DMS153 (cell line): ENCODE results near the gene MLXIPL.
A peak's percentile ranks its signal among the peaks of the same experiment; 100 is the strongest.
"Not testable (repeated sequence)": the region's sequence is repeated elsewhere in the genome, so short reads cannot be mapped to it uniquely, and the experiment has no call there.

Experiments
- DNase-seq: peaks from one replicate; lab custom pipeline; 2025; lab: John Stamatoyannopoulos, UW

MLXIPL gene, protein sequence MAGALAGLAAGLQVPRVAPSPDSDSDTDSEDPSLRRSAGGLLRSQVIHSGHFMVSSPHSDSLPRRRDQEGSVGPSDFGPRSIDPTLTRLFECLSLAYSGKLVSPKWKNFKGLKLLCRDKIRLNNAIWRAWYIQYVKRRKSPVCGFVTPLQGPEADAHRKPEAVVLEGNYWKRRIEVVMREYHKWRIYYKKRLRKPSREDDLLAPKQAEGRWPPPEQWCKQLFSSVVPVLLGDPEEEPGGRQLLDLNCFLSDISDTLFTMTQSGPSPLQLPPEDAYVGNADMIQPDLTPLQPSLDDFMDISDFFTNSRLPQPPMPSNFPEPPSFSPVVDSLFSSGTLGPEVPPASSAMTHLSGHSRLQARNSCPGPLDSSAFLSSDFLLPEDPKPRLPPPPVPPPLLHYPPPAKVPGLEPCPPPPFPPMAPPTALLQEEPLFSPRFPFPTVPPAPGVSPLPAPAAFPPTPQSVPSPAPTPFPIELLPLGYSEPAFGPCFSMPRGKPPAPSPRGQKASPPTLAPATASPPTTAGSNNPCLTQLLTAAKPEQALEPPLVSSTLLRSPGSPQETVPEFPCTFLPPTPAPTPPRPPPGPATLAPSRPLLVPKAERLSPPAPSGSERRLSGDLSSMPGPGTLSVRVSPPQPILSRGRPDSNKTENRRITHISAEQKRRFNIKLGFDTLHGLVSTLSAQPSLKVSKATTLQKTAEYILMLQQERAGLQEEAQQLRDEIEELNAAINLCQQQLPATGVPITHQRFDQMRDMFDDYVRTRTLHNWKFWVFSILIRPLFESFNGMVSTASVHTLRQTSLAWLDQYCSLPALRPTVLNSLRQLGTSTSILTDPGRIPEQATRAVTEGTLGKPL

DNA sequence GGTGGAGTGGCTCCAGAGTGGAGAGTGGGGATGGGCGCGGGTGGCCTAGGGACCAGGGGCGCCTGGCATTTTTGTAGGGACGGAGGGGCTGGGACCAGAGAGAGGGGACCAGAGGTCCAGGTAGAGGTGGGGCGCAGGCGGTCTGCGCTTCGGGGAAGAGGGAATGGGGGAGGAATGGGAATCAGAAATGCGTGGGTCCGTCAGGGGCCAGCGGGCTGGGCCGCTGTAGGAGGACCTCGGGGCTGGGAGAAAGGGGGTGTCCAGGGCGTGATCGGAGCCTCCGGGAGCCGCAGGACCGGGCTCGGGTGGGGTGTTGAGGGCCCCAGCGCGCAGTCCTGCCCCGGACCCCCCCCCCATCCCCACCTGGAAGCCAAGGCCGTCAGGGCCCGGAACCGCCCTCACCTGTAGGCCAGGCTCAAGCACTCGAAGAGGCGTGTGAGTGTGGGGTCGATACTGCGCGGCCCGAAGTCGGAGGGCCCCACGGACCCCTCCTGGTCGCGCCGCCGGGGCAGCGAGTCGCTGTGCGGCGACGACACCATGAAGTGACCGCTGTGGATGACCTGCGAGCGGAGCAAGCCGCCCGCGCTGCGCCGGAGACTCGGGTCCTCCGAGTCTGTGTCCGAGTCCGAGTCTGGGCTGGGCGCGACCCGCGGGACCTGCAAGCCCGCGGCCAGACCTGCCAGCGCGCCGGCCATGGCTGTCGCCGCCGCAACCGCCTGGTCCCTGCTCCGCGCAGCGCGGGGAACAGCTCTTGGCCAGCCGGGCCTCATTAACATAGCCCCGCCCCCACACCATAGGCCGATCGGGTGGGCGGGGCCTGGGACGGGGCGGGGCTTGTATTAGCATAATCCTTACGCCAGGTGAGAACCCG is at the start of gene MLXIPL:
Gene MLXIPL (minus strand): TSS at position 725 of the 871 bp plus-strand sequence. CDS start 30 bp downstream, at position 695.
- peak; percentile 71 for DNase-seq

DNA sequence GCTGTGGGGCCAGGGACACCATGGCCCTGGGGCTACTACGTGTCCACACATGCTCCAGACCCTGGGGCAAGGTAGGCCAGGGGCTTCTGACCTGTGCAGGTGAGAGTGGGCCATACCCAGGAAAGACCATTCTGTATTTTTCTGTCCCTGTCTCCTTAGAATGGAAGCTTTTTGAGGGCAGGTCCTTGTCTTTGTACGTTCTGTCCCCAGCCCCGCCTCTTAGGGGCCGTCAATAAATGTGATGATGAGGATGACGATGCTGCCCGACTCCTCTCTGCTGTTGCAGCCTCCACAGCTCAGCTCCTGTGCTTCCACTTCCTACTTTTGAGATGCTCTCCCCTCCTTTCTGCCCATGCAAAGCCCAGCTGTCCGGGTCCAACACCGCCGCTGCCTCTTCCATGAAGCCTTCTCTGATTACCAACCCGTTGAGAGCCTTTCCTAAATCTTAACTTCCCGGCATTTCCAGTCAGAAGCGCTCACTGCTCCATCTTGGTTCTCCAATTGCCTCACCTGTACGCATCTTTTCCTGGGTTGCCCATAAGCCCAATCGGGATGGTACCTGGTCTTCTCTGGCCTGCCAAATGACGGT is 47.6 kb upstream of the MLXIPL start:
- no peak for DNase-seq

DNA sequence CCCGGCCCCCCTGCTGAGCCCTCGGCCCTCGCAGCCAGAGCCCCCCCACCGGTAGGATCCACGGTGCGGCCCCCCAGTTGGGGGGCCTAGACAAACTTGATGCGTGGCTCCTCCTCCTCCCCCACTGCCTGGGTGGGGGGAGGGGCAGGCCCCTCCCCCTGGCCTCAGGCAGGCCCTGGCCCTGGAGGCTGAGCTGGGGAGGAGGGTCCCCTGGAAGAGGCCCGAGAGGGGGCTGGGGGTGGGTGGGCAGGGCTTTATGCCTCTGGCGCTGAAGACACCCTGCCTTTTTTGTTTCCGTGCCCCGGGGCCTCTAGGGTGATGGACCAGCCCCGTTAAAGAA is 47.0 kb upstream of the MLXIPL start:
- no peak for DNase-seq

DNA sequence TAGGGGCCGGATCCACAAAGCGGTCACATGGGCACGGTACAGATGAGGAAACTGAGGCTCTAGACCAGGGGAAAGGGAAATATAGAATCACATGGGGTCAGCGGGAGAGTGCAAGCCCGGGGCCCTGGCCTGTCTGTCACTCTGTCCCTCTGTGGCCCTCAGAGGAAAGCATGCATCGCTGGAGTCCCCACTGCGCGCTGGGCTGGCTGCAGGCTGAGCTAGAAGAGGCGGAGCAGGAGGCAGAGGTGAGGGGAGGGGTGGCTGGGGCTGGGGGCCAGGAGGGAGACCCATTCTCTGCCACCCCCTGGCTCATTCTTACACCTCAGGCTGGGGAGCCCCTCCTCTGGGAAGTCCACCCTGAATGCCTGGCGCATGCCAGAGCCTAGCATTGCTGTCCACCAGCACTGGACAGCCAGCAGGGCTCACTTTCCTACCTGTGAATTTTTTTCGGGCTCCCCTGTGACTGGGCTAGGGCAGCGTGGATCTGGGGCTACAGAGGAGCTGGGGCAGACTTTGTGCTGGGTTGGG is 45.6 kb upstream of the MLXIPL start:
- no peak for DNase-seq

DNA sequence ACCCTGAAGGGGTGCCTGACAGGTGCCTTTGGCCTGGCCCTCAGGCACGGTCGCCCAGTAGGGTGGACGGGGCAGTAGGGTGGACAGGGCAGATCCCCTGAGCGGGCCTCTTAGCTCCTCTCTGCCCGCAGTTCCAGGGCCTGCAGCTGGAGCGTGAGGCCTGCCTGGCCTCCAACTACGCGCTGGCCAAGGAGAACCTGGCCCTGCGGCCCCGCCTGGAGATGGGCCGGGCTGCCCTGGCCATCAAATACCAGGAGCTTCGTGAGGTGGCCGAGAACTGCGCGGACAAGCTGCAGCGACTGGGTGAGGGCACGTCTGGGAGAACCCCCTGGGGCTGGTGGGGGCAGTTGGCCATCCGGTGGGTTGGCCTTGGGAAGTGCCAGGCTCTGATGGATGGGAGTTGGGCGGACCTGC is 45.0 kb upstream of the MLXIPL start:
- DNase-seq = no peak

DNA sequence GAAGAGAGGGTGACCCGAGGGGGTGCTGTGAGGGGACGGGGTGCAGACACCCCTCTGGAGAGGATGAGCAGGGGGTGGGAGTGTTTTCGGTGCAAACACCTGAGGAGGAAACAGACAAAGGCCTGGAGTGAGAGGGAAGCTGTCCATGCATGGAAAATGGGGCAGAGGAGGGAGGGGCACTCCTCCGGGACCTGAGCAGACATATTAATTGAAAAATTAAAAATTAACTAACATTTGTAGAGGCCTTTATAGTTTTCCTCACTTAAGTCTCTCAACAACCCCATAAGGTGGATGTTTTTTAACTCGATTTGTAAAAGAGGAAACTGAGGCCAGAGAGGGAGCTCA is 44.5 kb upstream of the MLXIPL start:
- no peak for DNase-seq

DNA sequence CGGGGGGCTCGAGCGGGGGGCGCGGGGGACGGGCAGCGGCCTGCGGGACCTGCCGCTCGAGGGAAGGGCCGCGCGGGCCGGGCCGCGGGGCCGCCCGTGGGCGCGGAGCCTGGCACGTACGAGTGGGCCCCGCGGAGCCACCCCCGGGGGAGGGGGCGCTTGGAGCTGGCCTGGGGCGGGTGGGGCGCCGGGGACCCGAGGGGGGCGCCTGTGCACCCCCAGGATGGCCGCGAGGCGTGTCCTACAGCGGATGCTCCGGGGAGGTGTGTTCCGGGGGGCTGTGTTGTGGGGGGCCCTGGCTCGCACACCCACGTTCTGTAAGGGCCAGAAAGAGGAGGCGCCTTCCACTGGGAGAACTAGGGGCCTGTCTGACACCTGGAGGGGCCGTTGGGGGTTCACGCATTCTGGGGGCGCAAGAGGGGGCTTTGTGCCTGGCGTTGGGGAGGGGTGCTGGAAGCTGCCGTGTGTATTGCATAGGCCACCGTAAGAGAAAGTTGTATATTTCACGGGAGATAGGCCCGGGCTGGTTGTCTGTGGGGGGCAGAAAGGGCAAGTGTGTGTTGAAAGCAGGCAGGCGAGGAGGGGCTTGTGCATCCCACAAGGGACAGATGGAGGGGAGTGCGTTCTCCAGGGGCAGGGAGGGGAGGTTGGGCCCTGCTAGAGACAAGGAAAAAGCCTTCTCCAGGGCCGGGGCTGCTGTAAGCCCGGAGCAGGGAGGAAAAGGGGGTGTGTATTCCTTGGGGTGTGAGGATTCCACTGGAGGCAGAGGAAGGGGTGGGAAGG is 44.0 kb upstream of the MLXIPL start:
- DNase-seq = no peak

DNA sequence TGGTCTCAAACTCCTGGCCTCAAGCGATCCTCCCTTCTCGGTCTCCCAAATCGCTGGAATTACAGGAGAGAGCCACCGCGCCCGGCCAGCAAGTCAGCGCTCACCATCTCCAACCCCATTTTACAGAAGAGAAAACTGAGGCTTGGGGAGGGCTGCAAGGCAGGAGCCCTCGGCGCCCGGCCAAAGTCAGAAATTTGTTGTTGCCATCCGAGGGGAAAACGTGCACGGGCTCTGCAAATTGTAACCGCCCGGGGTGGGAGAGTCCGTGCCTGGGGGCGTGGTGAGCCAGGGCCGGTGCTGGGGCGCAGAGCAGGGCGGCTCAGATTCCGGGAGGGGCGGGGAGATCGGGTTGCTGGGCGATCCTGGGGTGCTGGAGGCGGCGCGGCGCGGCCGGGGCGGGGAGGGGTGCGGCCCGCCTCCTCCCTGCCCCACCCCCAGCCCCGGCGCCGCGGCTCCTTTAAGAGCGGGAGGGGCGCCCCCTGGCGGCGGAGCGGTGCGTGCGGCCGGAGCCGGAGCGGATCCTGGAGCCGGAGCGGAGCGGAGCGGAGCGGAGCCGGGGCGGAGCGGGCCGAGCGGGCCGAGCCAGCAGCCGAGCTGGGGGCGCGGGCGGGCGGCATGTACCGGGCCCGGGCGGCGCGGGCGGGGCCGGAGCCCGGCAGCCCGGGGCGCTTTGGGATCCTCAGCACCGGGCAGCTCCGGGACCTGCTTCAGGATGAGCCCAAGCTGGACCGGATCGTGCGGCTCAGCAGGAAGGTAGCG is 43.2 kb upstream of the MLXIPL start, which contains the start of gene VPS37D:
Gene VPS37D (plus strand): TSS at position 488 of the 759 bp plus-strand sequence. CDS start 128 bp downstream, at position 616.
- peak; percentile 74 for DNase-seq

DNA sequence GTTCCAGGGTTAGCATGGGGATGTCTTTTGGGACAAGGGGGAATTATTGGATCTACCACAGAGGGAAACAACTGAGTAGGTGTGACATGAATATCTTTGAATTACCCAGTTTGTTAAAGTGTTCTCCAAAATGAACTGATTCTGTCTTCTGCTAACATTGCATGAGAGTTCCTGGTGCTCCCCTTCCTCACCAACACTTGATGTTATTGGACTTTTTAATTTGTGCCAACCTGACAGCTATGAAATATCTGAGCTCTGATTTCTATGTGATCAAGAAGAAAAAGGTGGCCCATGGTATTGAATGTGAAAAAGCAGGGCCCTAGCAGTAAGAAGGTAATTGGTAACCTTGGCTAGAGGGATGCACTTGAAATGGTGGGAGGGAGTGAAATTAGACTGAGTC is 38.7 kb upstream of the MLXIPL start:
- no peak for DNase-seq

DNA sequence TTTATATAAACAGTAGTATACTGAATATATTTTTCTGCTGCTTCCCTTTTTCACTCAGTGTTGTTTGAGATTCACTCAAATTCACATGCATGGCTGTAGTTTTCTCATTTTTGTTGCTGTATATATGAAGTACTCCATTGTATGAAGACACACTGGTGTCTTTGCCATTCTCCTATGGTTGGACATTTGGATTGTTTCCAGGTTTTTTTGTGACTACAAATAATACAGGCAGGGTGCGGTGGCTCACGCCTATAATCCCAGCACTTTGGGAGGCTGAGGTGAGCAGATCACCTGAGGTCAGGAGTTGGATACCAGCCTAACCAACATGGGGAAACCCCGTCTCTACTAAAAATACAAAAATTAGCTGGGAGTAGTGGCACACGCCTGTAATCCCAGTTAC is 36.3 kb upstream of the MLXIPL start:
- DNase-seq = not testable (repeated sequence)

DNA sequence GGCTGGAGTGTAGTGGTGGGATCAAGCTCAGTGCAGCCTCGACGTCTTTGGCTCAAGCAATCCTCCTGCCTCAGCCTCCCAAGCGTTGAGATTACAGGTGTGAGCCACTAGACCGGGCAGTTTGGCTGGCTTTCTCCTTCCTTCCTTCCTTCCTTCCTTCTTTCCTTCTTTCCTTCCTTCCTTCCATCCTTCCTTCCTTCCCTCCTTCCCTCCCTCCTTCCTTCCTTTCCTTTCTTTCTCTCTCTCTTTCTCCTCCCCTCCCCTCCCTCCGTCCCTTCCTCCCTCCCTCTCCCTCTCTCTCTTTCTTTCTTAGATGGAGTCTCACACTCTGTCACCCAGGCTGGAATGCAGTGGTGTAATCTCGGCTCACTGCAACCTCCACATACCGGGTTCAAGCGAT is 35.7 kb upstream of the MLXIPL start:
- DNase-seq = no peak

DNA sequence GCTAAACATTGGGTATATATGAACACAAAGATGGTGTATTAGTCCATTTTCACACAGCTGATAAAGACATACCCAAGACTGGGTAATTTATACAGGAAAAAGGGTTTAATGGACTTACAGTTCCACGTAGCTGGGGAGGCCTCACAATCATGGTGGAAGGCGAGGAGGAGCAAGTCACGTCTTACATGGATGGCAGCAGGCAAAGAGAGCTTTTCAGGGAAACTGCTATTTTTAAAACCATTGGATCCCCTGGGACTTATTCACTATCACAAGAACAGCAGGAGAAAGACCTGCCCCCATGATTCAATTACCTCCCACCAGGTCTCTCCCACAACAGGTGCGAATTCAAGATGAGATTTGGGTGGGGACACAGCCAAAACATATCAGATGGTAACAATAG is 31.0 kb upstream of the MLXIPL start:
- DNase-seq = not testable (repeated sequence)

DNA sequence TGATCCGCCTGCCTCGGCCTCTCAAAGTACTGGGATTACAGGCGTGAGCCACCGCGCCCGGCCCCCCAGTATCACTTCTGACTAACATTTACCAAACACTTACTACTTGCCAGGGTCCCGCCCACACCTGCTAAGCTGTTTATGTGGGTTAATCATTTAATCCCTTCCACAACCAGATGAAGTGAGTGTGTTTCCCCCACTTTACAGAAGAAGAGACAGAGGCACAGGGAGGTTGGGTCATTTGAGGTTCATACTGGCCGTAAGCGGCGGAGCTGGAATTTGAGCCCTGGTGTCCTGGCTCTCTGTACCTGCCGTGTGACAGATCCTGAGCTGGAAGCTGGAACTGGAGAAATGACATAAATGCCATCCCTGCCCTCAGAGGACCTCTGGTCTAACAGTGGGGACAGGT is 28.2 kb upstream of the MLXIPL start:
- no peak for DNase-seq

DNA sequence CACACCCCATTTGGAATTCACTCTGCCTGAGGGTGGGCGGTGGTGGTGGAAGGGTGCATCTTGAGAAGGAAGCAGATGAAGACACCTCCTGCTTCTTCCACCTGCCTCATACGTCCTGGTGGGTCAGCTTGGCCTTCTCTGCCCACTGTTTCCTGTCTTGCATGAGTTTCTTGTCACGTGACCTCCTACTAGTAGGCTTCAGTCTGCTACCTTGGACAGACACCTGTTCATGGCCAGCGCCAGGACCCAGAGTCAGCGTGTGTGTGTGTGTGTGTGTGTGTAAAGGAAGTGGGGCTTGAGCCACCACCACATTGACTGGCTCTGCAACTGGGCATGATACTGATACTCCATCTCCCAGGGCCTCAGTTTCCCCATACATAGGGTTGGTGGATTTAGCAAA is 26.2 kb upstream of the MLXIPL start:
- no peak for DNase-seq

DNA sequence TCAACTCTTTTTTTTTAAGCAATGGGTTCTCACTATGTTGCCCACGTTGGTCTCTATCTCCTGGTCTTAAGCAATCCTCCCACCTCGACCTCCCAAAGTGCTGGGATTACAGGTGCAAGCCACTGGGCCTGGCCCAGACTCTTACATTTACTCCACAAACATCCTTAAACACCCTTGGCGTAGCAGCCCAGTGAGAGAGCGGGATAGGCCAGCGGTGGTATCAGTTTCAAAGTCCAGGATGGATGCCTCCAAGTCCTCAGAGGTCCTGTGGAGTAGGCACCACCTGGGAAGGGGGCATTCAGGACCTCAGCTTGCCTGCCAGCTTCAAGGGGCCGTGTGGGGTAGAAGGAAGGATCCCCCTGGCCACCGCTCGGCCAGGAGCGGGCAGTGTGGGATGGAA is 25.3 kb upstream of the MLXIPL start:
- DNase-seq = no peak

DNA sequence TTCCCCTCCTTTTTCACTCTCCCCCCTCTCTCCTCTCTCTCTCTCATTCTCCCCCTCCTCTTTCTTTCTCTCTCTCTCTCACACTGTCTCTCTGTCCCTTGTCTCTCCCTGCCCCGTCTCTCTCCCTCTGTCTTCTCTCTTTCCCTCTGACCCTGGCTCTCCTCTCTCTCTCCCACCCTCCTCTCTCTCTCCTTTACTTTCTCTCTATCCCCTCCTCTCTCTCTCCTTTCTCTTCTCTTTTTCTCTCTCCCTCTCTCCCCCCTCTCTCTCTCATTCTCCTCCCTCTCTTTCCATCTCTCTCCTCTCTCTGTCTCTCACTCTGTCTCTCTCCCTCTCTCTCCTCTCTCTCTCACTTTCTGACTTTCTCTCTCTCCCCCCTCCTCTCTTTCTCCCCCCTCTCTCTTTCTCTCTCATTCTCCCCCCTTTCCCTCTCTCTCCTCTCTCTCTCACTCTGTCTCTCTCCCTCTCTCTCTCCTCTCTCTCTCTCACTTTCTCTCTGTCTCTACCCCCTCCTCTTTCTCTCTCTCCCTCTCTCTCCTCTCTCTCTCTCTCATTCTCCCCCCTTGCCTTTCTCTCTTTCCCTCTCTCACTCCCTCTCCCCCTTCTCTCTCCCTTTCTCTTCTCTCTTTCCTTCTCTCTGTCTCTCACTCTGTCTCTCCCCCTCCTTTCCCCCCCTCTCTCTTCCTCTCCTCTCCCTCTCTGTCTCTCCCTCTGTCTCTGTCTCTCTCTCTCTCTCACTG is 24.4 kb upstream of the MLXIPL start:
- no peak for DNase-seq

DNA sequence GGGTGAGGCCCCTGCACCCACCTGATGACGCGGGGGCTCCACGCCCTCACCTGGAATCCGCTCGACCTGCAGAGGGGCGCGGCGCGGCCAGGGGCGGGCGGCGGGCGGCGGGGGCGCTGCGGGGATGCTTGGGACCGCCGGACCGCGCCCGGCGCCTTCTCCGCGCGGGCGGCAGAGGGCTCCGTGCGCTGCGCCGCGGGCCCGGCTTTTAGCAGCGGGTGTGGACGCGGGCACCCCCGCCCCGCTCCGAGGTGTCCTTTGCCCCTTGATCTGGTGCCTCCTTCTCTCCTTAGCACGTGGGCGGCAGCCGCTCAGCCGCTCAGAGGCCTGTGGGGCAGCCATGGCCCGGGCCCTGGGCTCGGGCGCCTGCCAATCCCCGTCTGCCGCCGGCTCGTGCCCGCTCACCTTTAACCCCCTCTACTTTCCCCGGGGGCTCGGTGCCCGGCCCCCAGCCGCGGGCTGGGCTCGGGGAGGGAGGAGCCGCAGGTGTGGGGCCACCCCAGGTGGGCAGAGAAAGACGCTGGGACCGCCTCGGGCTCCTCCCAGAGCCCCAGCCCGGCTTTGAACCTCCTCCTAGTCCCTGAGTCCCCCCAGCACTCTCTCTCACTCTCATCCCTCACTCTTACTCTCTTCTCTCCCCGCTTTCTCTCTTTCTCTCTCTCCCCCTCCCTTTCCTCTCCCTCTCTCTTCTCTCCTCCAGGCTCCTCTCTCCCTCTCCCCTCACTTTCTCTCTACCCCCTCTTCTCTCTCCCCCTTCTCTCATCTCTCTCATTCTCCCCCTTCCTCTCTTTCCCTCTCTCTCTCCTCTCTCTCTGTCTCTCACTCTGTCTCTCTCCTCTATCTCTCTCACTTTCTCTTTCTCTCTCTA is 23.6 kb upstream of the MLXIPL start:
- DNase-seq = no peak
